Lower leg skin (tissue), 3 donors: ENCODE data around the gene DIP2B.

Source experiments
- CTCF ChIP-seq, 3 donors: fragments of 450-650 bp; IDR thresholded peaks; one replicate each; pipeline ENCODE4 v1.5.1; 2016; ENCODE audit warnings: antibody characterized with exemption in 3 of 3, mild to moderate bottlenecking in 3 of 3, moderate library complexity in 2 of 3
- POLR2A ChIP-seq, 2 donors: fragments of 450-650 bp; IDR thresholded peaks; one replicate each; pipeline ENCODE4 v1.6.1; 2016 to 2017; ENCODE audit warnings: antibody characterized with exemption in 2 of 2, mild to moderate bottlenecking in 1 of 2, moderate library complexity in 1 of 2

- no peak for TF ChIP-seq CTCF (IDR thresholded peaks at IDR 0.05)
- TF ChIP-seq POLR2A (IDR thresholded peaks at IDR 0.05), result no peak
Observed at GRCh38 chr12:50617657-50618056, 112.9 kb downstream of the DIP2B start.
